A549 (cell line): ENCODE measurements around the gene RER1. TPM values are rescaled to one million over a fixed set of nuclear protein-coding genes. Genes with fewer than 3 reads are reported as not detected.
A peak's percentile ranks its signal among the peaks of the same experiment; 100 is the strongest.

Source experiments
- ATAC-seq, 2 experiments: fragments of 200-7000 bp in 1 of 2; fragments of >200 bp in 1 of 2; cut with Nextera tagmentation in 1 of 2; cut with Tn5 transposase in 1 of 2; 3 replicates each; pipeline versions ENCODE4 v1.8.0 to v1.9.1; 2018 to 2020; ENCODE audit warnings: mild to moderate bottlenecking in 1 of 2, moderate library complexity in 1 of 2
- CTCF ChIA-PET: fragments of 300-600 bp; sonication (Branson Sonifier 250); formaldehyde crosslinking; extraction: SDS; loops from one replicate; lab custom pipeline; 2021; ENCODE audit warnings: antibody characterized with exemption, inconsistent platforms; lab: Yijun Ruan, JAX
- POLR2A ChIA-PET: fragments of 350-600 bp; formaldehyde crosslinking; extraction: SDS; loops from one replicate; lab custom pipeline; 2021; ENCODE audit warnings: antibody characterized with exemption, inconsistent platforms; lab: Yijun Ruan, JAX
- DNase-seq, 2 experiments: peaks; one replicate each; pipeline versions ENCODE4 v3.0.0 to v3.0.0-alpha.2; 2011 to 2016; ENCODE audit warnings: low read depth in 1 of 2, low spot score in 1 of 2
- FAIRE-seq: peaks from 2 replicates; lab custom pipeline; 2011; peaks lifted over from hg19 to GRCh38; lab: Jason Lieb, UNC
- H3K27ac ChIP-seq, 2 experiments: fragments of >200 bp; sonication (Bioruptor Twin); formaldehyde crosslinking; 3 replicates each; pipeline ENCODE4 v1.5.1; 2016 to 2017
- H3K4me1 ChIP-seq: fragments of >200 bp; sonication (Bioruptor Twin); formaldehyde crosslinking; 3 replicates; pipeline ENCODE4 v1.6.1; 2016
- H3K4me2 ChIP-seq: fragments of >200 bp; sonication (Bioruptor Twin); formaldehyde crosslinking; 3 replicates; pipeline ENCODE4 v1.6.1; 2016
- H3K4me3 ChIP-seq: fragments of >200 bp; sonication (Bioruptor Twin); formaldehyde crosslinking; 3 replicates; pipeline ENCODE4 v1.5.1; 2016
- H3K9me3 ChIP-seq: fragments of >200 bp; sonication (Bioruptor Twin); formaldehyde crosslinking; 3 replicates; pipeline ENCODE4 v1.6.1; 2016
- E2F6 ChIP-seq: IDR thresholded peaks from 2 replicates; pipeline ENCODE4 v1.6.1; 2012; ENCODE audit warnings: low read depth, borderline replicate concordance
- ESRRA ChIP-seq: fragments of 150-350 bp; IDR thresholded peaks from 2 replicates; pipeline ENCODE4 v1.6.1; 2014; ENCODE audit warnings: mild to moderate bottlenecking, low read length, borderline replicate concordance
- FOXS1 ChIP-seq: fragments of 250-450 bp; sonication (Bioruptor Pico); IDR thresholded peaks from 2 replicates; pipeline ENCODE4 v1.5.0; 2020; ENCODE audit warnings: mild to moderate bottlenecking, moderate library complexity
- HDAC2 ChIP-seq: fragments of 200-600 bp; sonication (generic); IDR thresholded peaks from 2 replicates; pipeline ENCODE4 v1.6.1; 2016
- HES2 ChIP-seq: fragments of >200 bp; sonication (Bioruptor Twin); formaldehyde crosslinking; IDR thresholded peaks from 2 replicates; pipeline ENCODE4 v1.6.1; 2016
- HMGXB4 ChIP-seq: fragments of 250-450 bp; sonication (Bioruptor Pico); IDR thresholded peaks from 2 replicates; pipeline ENCODE4 v1.5.0; 2021; ENCODE audit warnings: mild to moderate bottlenecking, moderate library complexity, borderline replicate concordance
- HOXB5 ChIP-seq: fragments of 250-450 bp; sonication (Bioruptor Pico); IDR thresholded peaks from 2 replicates; pipeline ENCODE4 v1.5.0; 2020; ENCODE audit warnings: mild to moderate bottlenecking, moderate library complexity
- MYC ChIP-seq: IDR thresholded peaks from 2 replicates; pipeline ENCODE4 v1.6.1; 2012; ENCODE audit warnings: mild to moderate bottlenecking, inconsistent platforms, low read length, improper control_type of control experiment, borderline replicate concordance
- NPAS2 ChIP-seq: fragments of 250-450 bp; sonication (Bioruptor Pico); IDR thresholded peaks from 2 replicates; pipeline ENCODE4 v1.8.0; 2022; ENCODE audit warnings: mild to moderate bottlenecking, moderate library complexity, borderline replicate concordance
- NR3C1 ChIP-seq: fragments of >200 bp; sonication (Bioruptor Twin); formaldehyde crosslinking; IDR thresholded peaks from 3 replicates; pipeline ENCODE4 v1.6.1; 2017
- RFX5 ChIP-seq: fragments of 450-650 bp; IDR thresholded peaks from 2 replicates; pipeline ENCODE4 v1.7.1; 2014; ENCODE audit warnings: antibody characterized with exemption, mild to moderate bottlenecking, moderate library complexity
- TP53 ChIP-seq: fragments of 250-450 bp; sonication (Bioruptor Pico); IDR thresholded peaks from 2 replicates; pipeline ENCODE4 v1.5.0; 2021; ENCODE audit warnings: mild to moderate bottlenecking, moderate library complexity
- ZSCAN20 ChIP-seq: fragments of 250-450 bp; sonication (Bioruptor Pico); IDR thresholded peaks from 2 replicates; pipeline ENCODE4 v1.8.0; 2022; ENCODE audit warnings: mild to moderate bottlenecking, moderate library complexity
- WGBS: methylation state at CpG from one replicate; pipeline ENCODE4 v1.1.6; 2017; ENCODE audit errors: missing lambda C conversion rate; 5-methylcytosine and 5-hydroxymethylcytosine counted together
- polyA plus RNA-seq, 4 experiments: library from polyadenylated mRNA; depleted of rRNA in 3 of 4; stranded (reverse); fragments of >200 nt; fragmentation: RNase III in 1 of 4; extraction: RNeasy Plus Mini Kit Qiagen cat#74134 plus additional on column Dnase treatment in 1 of 4; gene quantifications; 2 replicates in 3 of 4; 3 replicates in 1 of 4; pipeline ENCODE4 v1.2.3, GENCODE V29; 2011 to 2017
- TF ChIP-seq, protein P1 (sequence below): fragments of >200 bp; sonication (Bioruptor Twin); formaldehyde crosslinking; IDR thresholded peaks from 3 replicates; pipeline ENCODE4 v1.5.1; 2016
- TF ChIP-seq, protein P2 (sequence below): IDR thresholded peaks from 2 replicates; pipeline ENCODE4 v1.6.1; 2012

The RER1 gene
- polyA plus RNA-seq, 2 of the 4 experiments (the other 2 are of a cell fraction) = 72.3 to 213 TPM

GRCh38 chr1:2445162-2445822, 53.7 kb downstream of the RER1 start:
- H3K4me1 ChIP-seq = peaks cover 39% of the 10 kb centered on the region
- WGBS = 82% methylated on average over 13 of the region's 16 CpGs
- TF ChIP-seq HDAC2 (no peak), E2F6 (peak; percentile 37; the same call in 1 of the 2 replicates), HOXB5 (CRISPR knock-in tag) (no peak)
- TF ChIP-seq, protein P1, sequence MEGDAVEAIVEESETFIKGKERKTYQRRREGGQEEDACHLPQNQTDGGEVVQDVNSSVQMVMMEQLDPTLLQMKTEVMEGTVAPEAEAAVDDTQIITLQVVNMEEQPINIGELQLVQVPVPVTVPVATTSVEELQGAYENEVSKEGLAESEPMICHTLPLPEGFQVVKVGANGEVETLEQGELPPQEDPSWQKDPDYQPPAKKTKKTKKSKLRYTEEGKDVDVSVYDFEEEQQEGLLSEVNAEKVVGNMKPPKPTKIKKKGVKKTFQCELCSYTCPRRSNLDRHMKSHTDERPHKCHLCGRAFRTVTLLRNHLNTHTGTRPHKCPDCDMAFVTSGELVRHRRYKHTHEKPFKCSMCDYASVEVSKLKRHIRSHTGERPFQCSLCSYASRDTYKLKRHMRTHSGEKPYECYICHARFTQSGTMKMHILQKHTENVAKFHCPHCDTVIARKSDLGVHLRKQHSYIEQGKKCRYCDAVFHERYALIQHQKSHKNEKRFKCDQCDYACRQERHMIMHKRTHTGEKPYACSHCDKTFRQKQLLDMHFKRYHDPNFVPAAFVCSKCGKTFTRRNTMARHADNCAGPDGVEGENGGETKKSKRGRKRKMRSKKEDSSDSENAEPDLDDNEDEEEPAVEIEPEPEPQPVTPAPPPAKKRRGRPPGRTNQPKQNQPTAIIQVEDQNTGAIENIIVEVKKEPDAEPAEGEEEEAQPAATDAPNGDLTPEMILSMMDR = no peak
- TF ChIP-seq, protein P2, sequence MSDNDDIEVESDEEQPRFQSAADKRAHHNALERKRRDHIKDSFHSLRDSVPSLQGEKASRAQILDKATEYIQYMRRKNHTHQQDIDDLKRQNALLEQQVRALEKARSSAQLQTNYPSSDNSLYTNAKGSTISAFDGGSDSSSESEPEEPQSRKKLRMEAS = 0 out of 2 replicates have a peak, but pooled peaks have one; percentile 17
- TF ChIP-seq, all 56 proteins: peak for 2
- ChIA-PET POLR2A (no interaction called here), CTCF (interaction anchor here (1.1 to 6.8 kb wide), 6 partner anchors 22 to 101 kb away, joined by 3 to 51 read pairs (median 4); no protein-coding TSS in a partner anchor)
- H3K4me2 ChIP-seq = no peak overlapping the region
- no peaks in the 10 kb centered on the region for H3K9me3 ChIP-seq
- FAIRE-seq (no peak), ATAC-seq (no peak), DNase-seq (no peak)
- H3K4me3 ChIP-seq = no peak overlapping the region
- 0 out of 6 replicates have a peak overlapping the region, but pooled peaks of 1 of the 2 experiments have one; percentile 25 for H3K27ac ChIP-seq

- Histone ChIP-seq H3K27ac (peak overlapping the region in 1 of 2 experiments; percentile 74; a peak in 2 of 6 replicates), H3K4me1 (peaks cover 43% of the 10 kb centered on the region), H3K4me2 (no peak overlapping the region), H3K4me3 (no peak overlapping the region), H3K9me3 (no peaks in the 10 kb centered on the region)
- DNase-seq (no peak), FAIRE-seq (no peak), ATAC-seq (no peak)
- CTCF ChIA-PET = interaction anchor here (1.1 to 6.8 kb wide), 6 partner anchors 9 to 101 kb away, joined by 3 to 51 read pairs (median 4); no protein-coding TSS in a partner anchor
- POLR2A ChIA-PET = no interaction called here
- TF ChIP-seq MYC = no peak
- no peak for TF ChIP-seq HMGXB4 (CRISPR knock-in tag)
- no peak for TF ChIP-seq RFX5
- WGBS = 73% methylated on average over 8 of the region's 15 CpGs
These were observed 54.2 kb downstream of the RER1 start for GRCh38 chr1:2445823-2446215.

- ATAC-seq = no peak
- POLR2A ChIA-PET = no interaction called here
- TF ChIP-seq FOXS1 (CRISPR knock-in tag) (no peak), MYC (no peak), TP53 (CRISPR knock-in tag) (no peak), NPAS2 (no peak), HES2 (no peak), HMGXB4 (CRISPR knock-in tag) (no peak), NR3C1 (no peak), ZSCAN20 (CRISPR knock-in tag) (no peak), ESRRA (no peak)
These were observed 54.8 kb downstream of the RER1 start for GRCh38 chr1:2446394-2446793.

More at GRCh38 chr1:2446394-2446793, 54.8 kb downstream of the RER1 start:
- CTCF ChIA-PET = interaction anchor here (1.1 to 6.8 kb wide), 6 partner anchors 9 to 100 kb away, joined by 3 to 51 read pairs (median 4); no protein-coding TSS in a partner anchor
- 43% methylated on average over 6 of the region's 13 CpGs for WGBS
- Histone ChIP-seq H3K4me3 (no peak overlapping the region), H3K4me2 (no peak overlapping the region), H3K4me1 (peaks cover 49% of the 10 kb centered on the region), H3K9me3 (no peaks in the 10 kb centered on the region), H3K27ac (peak overlapping the region in 1 of 2 experiments; percentile 74; a peak in 2 of 6 replicates)
- no peak for FAIRE-seq
- DNase-seq = no peak
